ENCODE measurements around the gene BAG3.

DNA sequence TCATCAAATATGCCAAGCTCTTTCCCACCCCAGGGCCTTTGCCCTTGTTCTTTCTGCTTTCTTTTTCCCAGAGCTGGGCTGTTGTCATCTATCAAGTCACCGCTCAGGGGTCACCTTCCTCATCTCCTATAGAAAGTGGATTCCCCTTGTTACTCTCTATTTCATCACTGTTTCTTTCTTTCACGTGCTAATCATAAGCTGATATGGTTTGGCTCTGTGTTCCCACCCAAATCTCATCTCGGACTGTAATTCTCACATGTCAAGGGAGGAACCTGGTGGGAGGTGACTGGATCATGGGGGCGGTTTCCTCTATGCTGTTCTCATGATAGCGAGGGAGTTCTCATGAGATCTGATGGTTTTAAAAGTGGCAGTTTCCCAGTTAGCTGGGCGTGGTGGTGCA, 37.4 kb upstream of the BAG3 start:
- TF ChIP-seq, protein P1, sequence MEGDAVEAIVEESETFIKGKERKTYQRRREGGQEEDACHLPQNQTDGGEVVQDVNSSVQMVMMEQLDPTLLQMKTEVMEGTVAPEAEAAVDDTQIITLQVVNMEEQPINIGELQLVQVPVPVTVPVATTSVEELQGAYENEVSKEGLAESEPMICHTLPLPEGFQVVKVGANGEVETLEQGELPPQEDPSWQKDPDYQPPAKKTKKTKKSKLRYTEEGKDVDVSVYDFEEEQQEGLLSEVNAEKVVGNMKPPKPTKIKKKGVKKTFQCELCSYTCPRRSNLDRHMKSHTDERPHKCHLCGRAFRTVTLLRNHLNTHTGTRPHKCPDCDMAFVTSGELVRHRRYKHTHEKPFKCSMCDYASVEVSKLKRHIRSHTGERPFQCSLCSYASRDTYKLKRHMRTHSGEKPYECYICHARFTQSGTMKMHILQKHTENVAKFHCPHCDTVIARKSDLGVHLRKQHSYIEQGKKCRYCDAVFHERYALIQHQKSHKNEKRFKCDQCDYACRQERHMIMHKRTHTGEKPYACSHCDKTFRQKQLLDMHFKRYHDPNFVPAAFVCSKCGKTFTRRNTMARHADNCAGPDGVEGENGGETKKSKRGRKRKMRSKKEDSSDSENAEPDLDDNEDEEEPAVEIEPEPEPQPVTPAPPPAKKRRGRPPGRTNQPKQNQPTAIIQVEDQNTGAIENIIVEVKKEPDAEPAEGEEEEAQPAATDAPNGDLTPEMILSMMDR (IDR thresholded peaks at IDR 0.05) = no peak
- TF ChIP-seq POLR2A (IDR thresholded peaks at IDR 0.05) (no peak), EP300 (IDR thresholded peaks at IDR 0.05) (no peak)

Data from tibial nerve (tissue), 4 donors.